ENCODE measurements around the gene ZSWIM3. TPM values are rescaled to one million over a fixed set of nuclear protein-coding genes. Genes with fewer than 3 reads are reported as not detected.
"Not testable (repeated sequence)": the region's sequence is repeated elsewhere in the genome, so short reads cannot be mapped to it uniquely, and the experiment has no call there.

ZSWIM3 gene
- polyA plus RNA-seq, 4 donors = 5.1 to 5.3 (median 5.2) TPM

DNA sequence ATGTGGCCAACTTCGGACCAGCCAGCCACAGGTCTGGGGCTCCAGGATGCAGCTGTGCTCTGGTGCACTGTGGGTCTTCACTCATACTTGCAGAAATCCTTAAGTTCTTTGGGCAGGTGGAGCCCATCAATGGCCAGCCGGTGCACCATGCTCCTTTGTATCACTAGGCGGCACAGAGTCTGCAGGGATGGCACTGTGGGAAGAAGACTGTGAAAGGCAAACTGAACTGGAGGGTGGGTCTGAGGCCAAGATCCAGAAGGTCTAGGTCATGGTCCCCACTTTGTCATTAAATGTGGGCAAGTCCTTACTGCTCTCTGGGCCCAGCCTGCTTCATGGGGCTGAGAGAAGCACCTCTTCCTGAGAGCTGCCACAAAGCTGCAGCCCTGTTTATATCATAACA, 31.3 kb downstream of the ZSWIM3 start:
- no peak for DNase-seq (ENCODE audit: low read depth in 4 of 4, low spot score in 3 of 4)

DNA sequence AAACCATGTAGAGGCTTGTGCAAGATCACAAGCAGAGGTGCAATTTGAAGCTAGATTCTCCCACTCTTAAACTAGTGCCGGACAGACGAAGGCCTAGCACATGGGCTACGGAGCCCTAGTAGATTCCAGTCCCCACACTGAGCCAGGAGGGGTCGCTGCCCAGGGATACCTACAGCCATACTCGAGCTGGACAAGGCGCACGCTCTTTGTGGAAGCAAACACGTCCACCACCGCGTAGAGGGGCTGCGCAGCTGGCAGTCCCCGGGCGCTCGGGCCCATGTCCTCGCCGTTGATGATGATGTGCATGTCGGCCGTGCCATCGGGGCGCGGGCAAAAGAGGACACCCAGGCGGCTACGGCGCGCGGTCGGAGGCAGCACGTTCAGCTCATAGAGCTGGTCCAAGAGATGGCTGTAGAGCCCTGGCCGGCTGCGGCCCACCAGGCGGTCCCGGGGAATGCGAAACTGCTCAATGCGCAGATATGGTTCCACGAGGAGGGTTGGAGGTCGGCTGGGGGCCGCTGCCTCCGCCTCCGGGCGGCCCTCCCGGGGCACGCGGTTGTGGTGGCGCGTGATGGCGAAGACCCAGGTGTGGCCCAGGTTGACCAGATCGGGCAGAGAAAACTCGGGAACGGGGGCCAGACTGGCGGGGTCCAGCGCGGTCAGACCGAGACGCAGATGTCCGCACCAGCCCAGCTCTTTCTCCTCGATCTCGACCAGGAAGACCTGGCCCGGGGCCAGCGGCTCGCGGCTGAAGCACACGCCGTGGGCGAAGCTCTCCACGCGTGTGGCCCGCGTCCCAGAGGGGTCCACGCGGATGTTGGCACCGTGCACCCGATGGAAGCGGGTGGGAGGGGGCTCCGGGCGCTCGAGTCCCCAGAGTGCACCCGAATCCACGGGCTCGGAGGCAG, 32.9 kb downstream of the ZSWIM3 start:
- peak; percentile 66 to 79 (median 72) for DNase-seq (ENCODE audit: low read depth in 4 of 4, low spot score in 3 of 4)

DNA sequence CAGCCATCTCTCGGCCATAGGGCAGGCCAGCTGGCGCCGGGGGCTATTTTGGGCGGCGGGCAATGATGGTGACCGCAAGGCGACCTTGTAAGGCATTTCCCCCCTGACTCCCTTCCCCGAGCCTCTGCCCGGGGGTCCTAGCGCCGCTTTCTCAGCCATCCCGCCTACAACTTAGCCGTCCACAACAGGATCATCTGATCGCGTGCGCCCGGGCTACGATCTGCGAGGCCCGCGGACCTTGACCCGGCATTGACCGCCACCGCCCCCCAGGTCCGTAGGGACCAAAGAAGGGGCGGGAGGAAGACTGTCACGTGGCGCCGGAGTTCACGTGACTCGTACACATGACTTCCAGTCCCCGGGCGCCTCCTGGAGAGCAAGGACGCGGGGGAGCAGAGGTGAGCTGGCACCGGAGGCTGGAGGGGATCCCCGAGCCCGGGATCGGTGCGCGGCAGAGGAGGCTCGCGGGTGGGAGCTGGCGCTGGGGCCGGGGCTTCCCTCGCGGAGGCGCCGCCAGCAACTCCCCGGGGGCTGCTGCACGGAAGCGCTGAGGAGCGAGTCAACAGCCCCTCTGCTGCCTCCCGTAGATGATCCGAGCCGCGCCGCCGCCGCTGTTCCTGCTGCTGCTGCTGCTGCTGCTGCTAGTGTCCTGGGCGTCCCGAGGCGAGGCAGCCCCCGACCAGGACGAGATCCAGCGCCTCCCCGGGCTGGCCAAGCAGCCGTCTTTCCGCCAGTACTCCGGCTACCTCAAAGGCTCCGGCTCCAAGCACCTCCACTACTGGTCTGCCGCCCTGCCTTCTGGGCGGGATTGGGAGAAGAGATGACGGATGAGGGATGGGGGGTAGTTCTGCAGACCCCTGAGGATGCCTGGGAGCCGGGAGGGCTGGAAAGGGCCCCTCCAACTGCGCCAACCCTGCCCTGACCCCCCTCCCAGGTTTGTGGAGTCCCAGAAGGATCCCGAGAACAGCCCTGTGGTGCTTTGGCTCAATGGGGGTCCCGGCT, 33.9 kb downstream of the ZSWIM3 start, which contains the start of the genes CTSA and NEURL2:
Gene CTSA (plus strand): TSS at position 351 of the 999 bp plus-strand sequence. CDS start 234 bp downstream, at position 585.
Gene NEURL2 (minus strand): TSS at position 224 of the 999 bp plus-strand sequence. CDS start 217 bp downstream, at position 7.
- DNase-seq (ENCODE audit: low read depth in 4 of 4, low spot score in 3 of 4) = peak; percentile 84 to 90 (median 86)

DNA sequence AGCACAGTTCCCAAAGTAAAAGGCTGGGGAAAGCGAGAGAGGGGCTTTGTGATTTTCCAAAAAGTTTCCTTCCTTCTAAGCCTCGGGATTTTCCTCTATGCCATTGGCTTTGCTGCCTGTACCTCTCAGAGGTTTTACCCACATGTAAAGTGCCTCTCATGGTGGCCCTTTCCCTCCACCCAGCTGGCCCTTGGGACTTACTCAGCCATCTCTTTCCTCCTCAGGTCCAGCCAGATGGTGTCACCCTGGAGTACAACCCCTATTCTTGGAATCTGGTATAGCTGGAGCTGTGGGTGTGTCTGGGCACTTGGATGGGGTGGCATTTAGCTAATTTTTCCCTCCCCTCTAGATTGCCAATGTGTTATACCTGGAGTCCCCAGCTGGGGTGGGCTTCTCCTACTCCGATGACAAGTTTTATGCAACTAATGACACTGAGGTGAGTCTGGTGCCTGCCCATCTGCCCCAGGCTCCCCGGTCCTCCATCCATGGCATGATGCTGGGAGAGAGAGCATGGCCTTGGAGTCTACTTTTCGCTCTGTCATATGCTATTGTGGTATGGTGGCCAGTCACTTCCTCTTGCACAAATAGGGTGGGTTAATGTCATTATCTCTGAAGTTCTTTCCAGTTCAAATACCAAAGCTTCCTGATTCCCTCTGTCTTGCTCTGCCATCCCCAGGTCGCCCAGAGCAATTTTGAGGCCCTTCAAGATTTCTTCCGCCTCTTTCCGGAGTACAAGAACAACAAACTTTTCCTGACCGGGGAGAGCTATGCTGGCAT, 34.8 kb downstream of the ZSWIM3 start:
- DNase-seq (ENCODE audit: low read depth in 4 of 4, low spot score in 3 of 4) = no peak

DNA sequence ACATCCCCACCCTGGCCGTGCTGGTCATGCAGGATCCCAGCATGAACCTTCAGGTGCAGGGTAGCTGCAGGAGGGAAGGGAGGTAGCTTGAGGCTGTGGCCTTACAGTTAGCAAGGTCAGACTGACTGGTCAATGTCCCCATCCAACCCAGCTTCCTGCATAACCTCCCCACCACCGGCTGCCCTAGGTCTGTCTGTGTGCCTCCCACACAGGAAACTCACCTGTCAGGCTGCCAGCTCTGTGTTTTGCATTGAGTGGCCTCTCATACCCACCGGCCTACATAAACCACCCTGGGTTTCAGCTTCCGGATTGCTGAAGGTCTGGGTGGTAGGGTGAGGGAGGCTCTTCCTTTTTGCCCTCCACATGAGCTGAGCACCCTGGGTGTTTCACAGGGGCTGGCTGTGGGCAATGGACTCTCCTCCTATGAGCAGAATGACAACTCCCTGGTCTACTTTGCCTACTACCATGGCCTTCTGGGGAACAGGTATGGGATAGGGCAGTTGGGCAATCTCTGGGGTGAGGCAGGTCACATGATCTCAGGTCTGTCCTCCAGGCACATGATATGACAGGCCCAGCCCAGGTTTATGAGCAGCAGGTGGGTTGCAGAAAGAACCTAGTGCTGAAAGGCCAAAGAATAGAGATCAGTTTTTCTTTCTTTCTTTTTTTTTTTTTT, 35.5 kb downstream of the ZSWIM3 start:
- DNase-seq (ENCODE audit: low read depth in 4 of 4, low spot score in 3 of 4) = no peak

DNA sequence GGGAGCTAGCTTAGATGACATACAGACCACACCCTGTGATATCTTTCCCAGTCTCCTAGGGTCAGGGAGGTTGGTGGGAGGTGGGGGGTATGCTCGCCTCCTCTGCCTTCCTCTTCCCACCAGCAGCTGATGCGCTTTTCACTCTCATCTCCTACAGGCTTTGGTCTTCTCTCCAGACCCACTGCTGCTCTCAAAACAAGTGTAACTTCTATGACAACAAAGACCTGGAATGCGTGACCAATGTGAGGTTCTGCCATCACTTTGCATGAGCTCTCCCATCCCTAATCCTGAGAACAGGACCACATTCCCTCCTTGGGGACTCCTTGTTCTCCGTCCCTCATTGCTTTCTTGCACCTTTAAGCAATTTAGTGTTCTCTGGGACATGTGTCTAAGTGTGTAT, 36.4 kb downstream of the ZSWIM3 start:
- DNase-seq (ENCODE audit: low read depth in 4 of 4, low spot score in 3 of 4) = no peak

DNA sequence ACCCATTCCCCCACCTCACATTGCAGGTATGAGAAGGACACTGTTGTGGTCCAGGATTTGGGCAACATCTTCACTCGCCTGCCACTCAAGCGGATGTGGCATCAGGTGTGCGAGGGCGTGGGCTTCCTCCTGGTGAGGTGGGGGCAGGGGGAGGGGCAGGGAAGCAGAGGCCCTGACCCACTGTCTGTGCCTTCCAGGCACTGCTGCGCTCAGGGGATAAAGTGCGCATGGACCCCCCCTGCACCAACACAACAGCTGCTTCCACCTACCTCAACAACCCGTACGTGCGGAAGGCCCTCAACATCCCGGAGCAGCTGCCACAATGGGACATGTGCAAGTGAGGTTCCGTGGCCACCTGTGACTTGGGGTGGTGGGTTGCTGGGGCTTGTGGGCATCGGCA, 37.4 kb downstream of the ZSWIM3 start:
- no peak for DNase-seq (ENCODE audit: low read depth in 4 of 4, low spot score in 3 of 4)

DNA sequence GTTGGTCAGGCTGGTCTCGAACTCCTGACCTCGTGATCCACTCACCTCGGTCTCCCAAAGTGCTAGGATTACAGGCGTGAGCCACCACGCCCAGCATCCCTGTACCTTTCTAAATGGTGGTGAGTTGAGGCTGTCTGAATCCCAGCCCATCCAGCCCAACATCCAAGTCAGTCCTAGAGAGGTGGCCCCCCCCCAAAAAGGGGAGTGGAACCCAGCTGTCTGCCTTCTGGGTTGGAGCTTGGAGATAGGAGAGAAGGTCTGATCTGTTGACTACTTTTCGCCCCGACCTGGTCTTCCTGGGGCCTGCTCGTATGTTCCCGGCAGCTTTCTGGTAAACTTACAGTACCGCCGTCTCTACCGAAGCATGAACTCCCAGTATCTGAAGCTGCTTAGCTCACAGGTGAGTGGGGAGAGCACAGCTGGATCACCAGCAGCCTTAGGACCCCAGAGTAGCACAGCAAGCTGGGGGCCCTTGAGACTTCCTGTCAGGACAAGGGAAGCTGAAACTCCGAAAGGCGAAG, 39.3 kb downstream of the ZSWIM3 start:
- DNase-seq (ENCODE audit: low read depth in 4 of 4, low spot score in 3 of 4) = no peak

DNA sequence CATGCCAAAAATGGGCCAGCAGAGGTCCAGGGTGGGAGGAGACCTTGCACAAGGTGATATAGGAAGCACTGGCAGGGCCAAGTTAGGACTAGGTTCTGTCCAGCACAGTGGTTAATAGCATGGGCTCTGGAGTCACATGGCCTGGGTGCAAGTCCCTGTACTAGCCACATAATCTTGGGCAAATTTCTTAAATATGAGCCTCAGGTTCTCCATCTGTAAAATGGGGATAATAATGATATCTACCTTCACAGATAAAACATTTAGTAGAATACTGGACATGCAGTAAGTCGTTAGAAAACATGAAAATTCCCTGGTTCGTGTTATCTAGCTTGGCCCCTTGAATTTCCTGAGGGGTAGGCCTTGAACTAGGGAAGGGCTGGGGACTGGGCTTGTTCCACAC, 39.9 kb downstream of the ZSWIM3 start:
- DNase-seq (ENCODE audit: low read depth in 4 of 4, low spot score in 3 of 4) = no peak

DNA sequence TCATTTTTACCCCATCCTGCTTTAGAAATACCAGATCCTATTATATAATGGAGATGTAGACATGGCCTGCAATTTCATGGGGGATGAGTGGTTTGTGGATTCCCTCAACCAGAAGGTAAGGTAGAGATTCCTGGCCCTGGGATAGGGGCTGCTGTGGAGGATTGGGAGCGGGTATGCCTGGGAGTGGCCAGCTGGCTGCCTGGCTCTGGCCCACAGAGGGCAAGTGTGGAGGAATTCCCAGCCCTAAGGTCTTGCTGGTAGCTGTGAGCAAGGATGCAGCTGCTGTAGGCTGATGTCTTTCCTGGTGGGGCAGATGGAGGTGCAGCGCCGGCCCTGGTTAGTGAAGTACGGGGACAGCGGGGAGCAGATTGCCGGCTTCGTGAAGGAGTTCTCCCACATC, 40.3 kb downstream of the ZSWIM3 start:
- no peak for DNase-seq (ENCODE audit: low read depth in 4 of 4, low spot score in 3 of 4)

DNA sequence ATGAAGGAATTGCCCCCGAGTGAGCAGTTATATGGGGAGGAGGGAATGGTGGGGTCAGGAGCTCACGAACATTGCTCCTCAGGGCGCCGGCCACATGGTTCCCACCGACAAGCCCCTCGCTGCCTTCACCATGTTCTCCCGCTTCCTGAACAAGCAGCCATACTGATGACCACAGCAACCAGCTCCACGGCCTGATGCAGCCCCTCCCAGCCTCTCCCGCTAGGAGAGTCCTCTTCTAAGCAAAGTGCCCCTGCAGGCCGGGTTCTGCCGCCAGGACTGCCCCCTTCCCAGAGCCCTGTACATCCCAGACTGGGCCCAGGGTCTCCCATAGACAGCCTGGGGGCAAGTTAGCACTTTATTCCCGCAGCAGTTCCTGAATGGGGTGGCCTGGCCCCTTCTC, 40.9 kb downstream of the ZSWIM3 start:
- DNase-seq (ENCODE audit: low read depth in 4 of 4, low spot score in 3 of 4) = no peak

DNA sequence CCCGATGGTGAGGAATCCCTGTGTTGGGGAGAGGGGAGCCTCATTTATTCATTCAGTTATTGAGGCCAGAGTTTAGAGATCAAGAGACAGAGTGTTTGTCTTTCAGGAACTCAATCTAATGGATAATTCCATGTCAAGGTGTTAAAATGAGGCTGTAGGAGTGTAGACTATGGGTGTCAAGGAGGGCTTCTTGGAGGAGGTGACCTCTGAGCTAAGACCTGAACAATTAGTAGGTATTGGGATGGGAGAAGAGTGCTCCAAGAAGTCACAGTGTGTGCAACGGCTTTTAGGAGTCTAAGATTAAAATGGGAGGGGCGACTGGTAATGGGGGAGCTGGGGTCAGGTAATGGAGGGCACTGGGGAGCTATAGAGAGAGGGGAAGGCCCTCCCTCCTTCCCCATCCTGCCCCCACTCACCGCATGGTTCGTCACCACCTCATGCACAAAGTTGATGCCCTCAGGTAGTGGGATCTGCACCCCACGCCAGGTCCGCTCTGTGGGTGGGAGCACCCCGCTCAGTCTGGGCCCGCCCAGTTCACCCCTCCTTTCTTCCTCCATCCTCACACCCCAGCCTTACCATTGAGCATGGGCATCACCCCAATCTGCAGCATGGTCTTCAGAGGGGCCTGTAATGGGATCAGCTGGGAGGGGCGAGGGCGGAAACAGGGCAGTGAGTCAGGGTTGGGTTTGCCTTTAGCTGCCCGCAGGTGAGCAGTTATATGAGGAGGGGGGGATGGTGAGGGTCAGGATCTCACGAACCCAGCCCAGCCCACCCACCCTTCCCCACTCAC, 41.8 kb downstream of the ZSWIM3 start:
- no peak for DNase-seq (ENCODE audit: low read depth in 4 of 4, low spot score in 3 of 4)

DNA sequence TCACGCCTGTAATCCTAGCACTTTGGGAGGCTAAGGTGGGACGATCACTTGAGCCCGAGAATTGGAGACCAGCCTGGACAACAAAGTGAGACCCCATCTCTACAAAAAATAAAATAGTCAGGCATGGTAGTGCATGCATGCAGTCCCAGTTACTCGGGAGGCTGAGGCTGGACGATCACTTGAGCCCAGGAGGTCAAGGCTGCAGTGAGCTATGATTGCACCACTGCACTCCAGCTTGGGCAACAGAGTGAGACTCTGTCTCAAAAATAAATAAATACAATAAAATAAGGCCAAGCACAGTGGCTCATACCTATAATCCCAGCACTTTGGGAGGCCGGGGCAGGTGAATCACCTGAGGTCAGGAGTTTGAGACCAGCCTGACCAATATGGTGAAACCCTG, 43.9 kb downstream of the ZSWIM3 start:
- DNase-seq (ENCODE audit: low read depth in 4 of 4, low spot score in 3 of 4) = not testable (repeated sequence)

DNA sequence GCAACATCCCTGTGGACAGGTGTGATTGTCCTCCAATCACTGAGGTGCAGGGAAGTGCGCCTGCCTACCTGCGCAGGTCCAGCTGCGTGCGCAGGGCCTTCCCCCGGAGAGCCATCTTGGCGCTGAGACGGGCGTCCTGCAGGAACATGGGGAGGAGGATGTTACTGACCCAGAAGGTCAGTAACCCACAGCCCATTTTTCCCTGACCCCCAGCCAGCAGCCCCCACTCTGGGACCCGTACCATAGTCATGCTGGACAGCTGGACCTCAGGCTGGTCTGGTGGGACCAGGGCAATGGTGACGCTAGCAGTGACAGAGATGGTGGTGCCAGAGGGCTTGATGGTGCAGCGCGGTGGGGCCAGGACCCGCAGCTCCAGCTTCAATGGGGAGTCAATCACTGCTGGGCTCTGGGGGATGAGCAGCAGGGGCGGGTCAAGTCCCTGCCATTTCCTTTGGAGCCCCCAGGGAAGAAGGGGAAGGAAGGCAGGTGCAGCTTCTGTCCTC, 44.8 kb downstream of the ZSWIM3 start:
- DNase-seq (ENCODE audit: low read depth in 4 of 4, low spot score in 3 of 4) = no peak

DNA sequence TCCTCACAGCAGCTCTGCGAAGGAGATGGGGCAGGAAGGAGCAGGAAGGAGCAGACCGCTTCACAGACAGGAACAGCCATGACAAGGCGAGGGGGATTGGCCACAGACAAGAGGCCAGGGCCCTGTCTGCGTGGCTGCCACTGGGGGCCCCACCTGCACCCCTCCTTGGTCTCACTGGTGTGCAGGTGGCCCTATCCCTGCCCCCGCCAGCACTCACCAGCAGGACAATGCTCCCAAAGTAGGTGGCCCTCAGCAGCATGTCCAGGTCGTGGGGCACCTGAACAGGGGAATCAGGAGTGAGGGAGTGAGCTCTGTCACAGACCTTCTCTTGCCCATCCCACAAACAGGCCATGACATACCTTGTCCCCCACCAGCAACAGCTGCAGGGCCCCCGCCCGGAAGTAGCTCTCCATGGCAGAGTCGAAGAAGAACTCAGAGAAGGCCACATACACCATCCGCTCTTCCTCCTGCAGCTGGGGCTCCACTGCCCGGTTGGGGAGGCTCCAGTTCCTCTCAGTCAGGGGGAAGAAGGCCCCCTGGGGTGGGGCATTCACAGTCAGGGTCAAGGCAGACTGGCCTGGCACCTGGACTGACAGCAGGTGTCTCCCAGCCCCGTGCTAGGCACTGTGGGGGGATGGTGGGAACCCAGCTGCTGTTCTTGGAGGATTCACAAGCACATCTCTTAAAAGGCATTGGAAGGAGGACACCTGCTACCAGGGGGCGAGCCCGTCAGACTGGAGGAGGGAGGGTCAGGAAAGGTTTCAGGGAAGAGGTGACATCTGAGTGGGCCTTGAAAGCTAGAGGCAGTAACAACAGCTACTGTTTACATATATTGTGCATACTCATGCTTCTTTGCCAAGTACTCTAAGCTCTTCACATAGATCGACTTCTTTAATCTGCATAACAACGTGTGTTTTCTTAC, 47.4 kb downstream of the ZSWIM3 start:
- no peak for DNase-seq (ENCODE audit: low read depth in 4 of 4, low spot score in 3 of 4)

DNA sequence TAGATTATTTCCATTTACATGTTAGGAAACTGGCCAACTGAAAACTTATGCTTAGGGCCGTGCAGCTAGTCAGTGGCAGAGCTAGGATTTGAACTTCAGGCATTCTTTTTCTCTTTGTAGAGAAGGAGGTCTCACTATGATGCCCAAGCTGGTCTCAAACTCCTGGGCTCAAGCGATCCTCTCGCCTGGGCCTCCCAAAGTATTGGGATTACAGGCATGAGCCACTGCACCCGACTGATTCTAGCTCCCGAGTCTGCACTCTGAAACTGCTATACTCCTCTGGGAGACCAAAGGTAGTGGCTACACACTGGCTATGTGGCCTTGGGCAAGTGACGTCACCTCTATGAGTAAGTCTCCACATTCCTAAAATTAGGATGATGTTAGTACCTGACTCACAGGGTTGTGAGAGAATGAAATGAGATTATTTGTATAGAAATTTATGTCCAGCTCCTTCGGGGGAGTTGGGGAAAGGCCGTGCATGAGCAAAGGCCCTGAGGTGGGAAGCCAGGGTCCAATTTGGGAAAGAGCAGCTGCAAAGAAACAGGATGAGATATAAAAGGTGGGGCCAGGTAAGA, 48.2 kb downstream of the ZSWIM3 start:
- DNase-seq (ENCODE audit: low read depth in 4 of 4, low spot score in 3 of 4) = no peak
